Measurements from ENCODE around the gene GRM2.

- TF ChIP-seq CTCF (conservative IDR thresholded peaks at IDR 0.05 in 1 of 2, IDR thresholded peaks at IDR 0.05 in 1 of 2; ENCODE audit: low read depth in 1 of 2, low read length in 2 of 2): no peak
- no peak for TF ChIP-seq EZH2 (IDR thresholded peaks at IDR 0.05; ENCODE audit: low read length, missing control alignments)
Measured at GRCh38 chr3:51703761-51704510, 2.9 kb upstream of the GRM2 start.

All from fibroblast of lung (primary cell).